Smooth muscle cell of trachea (primary cell): ENCODE measurements around the gene RAMACL. TPM values are rescaled to one million over a fixed set of nuclear protein-coding genes. Genes with fewer than 3 reads are reported as not detected.

Source experiments
- total RNA-seq: library from RNA; depleted of rRNA; stranded (reverse); fragments of >200 nt; gene quantifications from 2 replicates; pipeline ENCODE4 v1.2.1, GENCODE V29; 2014

RAMACL gene
- 1.8 and 2.5 TPM in 2 replicates for total RNA-seq

DNA sequence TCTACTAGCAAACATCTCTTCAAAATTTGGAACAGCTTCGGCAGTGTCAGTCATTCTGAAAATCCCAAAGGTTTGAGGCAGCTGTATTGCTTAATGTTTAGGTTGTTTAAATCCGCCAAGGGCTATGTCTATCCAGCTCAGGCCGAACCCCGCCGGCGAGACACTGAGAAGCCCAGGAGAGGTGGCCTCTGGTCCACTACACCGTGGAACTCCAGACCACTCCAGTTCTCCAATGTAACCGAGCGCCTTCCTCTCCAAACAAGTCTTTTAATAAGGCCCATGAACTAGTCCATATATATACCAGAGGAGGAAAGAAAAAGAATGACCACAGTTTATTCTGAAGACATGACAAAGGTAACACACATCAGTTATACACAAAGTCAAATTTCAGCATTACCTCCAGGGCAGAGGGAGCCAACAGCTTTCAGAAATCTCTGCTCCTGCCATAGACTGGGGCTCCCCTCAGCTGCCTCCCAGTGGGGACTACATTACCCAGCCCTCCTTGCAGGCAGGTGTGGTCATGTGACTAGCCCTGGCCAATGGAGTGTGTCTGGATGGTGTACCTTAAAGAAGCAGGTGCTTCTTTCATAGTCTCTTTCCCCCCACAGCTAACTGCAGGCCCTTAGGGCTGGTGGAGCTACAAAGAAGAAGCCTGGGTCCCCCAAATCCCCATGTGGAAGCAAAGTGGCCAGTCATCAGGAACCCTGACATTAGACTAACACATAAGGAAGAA lies at the start of gene RAMACL:
TSS of gene RAMACL (minus strand) at position 255 of the 733 bp plus-strand sequence. CDS start at position 54, 201 bp downstream.

DNA sequence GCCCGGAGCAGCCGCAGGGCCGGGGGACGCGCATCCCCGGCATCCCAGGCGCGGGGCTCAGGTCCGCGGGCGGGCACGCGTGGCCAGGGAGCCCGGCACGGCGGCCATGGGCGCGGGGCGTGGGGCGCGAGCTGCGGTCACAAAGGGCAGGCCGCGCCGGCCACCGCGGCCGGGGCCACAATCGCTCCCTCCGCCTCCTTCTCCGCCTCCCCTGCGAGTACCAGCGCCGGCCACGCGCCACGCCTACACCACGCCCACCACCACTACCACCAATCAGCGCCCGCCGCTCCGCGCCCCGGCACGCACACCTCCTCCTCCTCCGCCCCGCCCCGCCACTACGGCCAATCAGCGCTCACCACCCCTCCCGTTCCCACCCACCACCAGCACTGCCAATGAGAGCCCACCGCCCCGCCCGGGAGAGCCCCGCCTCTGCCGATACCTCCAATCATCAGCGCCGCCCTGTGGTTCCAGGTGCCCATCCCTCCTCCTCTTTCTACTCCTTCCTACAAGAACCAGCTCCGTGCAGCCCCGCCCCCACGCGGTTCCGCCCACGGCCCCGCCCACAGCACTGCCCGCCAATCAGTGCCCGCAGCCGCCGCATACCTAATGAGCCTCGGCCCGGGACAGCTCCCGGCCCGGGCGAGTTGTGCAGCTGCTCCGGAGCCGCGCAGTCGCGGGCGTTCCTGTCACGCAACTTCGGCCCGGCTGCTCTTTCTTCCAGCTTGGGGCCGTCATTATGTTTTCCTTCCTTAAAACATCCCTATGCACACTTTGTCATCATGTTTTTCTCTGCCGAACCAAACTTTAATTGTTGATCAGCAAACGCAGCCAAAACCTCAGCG lies 40.8 kb upstream of the RAMACL start, which contains the start of gene RPS6KA2:
TSS of gene RPS6KA2 (minus strand) at position 219 of the 842 bp plus-strand sequence. CDS start 232 bp downstream, outside the sequence.

Other genes with a start within 250 kb of the RAMACL start
- gene SFT2D1, start 244.1 kb downstream of the RAMACL start, total RNA-seq = 31.8 and 40.1 TPM in 2 replicates
- gene MPC1, start 203.7 kb downstream of the RAMACL start, total RNA-seq = 24.8 and 31.0 TPM in 2 replicates
- 60.4 and 122 TPM in 2 replicates for gene RPS6KA2, start 40.6 kb upstream of the RAMACL start, total RNA-seq